Measurements from ENCODE around the gene MRPL38. TPM values are rescaled to one million over a fixed set of nuclear protein-coding genes. Genes with fewer than 3 reads are reported as not detected.

The MRPL38 gene
- total RNA-seq, 1 experiment from 2014 or later, result 108 TPM

DNA sequence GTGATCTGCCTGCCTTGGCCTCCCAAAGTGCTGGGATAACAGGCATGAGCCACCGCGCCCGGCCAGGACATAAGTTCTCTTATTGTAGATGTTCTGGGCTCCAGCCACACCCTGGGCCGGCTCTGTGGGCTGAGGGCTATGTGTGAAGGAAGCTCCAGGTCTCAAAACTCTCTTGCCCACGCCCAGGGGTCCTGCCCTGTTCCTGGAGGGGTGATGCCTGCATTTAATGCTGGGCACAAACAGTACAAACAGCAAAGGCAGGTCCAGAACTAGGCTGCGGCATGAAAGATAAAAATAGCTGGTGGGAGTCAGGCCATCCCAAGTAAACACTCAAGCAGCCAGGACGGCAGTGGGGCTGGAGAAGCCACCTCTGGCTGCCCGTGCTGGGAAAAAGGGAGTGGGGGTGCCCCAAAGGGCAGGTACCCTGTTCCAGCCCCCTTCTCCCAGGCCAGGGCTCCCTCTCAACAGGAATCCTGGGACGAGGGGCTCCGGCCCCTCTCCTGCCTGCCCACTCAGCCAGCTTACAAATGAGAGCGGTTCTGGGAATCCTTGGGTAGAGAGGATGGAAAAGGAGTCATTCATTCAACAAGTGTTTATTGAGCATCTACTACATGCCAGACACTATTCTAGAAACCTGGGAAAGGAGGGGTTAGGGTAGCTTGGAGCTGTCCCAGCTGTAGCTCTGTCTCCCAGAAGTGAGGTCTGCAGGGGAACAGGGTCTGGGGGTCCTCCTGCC lies 30.9 kb downstream of the MRPL38 start:
- Histone ChIP-seq H2AFZ (ENCODE audit: low read length) (no peak overlapping the region), H4K20me1 (ENCODE audit: control insufficient read depth, insufficient read depth, insufficient read length) (no peaks in the 10 kb centered on the region), H3K4ac (ENCODE audit: low read depth, low read length) (no peak overlapping the region), H3K14ac (ENCODE audit: insufficient read depth, low read length) (no peak overlapping the region), H2BK20ac (ENCODE audit: low read depth, low read length, poor library complexity, severe bottlenecking) (no peak overlapping the region), H2BK120ac (ENCODE audit: low read depth, low read length, poor library complexity, severe bottlenecking) (no peak overlapping the region), H2BK15ac (ENCODE audit: low read depth, low read length) (no peak overlapping the region), H3K23ac (ENCODE audit: insufficient read length, low read depth, low read length) (no peak overlapping the region), H3T11ph (ENCODE audit: low read length) (no peak overlapping the region), H3K4me1 (ENCODE audit: insufficient read depth, low read length) (peaks cover 3% of the 10 kb centered on the region; the same call in 1 of the 2 replicates), H3K23me2 (ENCODE audit: insufficient read length, low read depth, low read length, poor library complexity, severe bottlenecking) (peaks cover 10% of the 10 kb centered on the region), H3K18ac (ENCODE audit: insufficient read length, low read depth, low read length) (no peak overlapping the region), H3K27ac (ENCODE audit: insufficient read length, low read depth, low read length) (no peak overlapping the region), H3K9me3 (ENCODE audit: control insufficient read depth, low read depth, low read length) (no peaks in the 10 kb centered on the region), H3K56ac (ENCODE audit: insufficient read length, low read depth, low read length) (no peak overlapping the region), H4K5ac (ENCODE audit: insufficient read length, low read depth, low read length) (no peak overlapping the region), H3K4me2 (ENCODE audit: insufficient read depth, insufficient read length, low read length) (no peak overlapping the region), H3K27me3 (ENCODE audit: insufficient read depth, low read length) (peaks cover 3% of the 10 kb centered on the region; the same call in 1 of the 2 replicates), H3K79me2 (ENCODE audit: insufficient read depth, low read length) (no peaks in the 10 kb centered on the region), H4K8ac (replicated peaks; ENCODE audit: insufficient read length, low read depth, low read length) (no peak overlapping the region), H2BK5ac (ENCODE audit: insufficient read length, low read length) (no peak overlapping the region), H3K9ac (ENCODE audit: extremely low read depth, insufficient read length, low read length) (no peak overlapping the region), H3K79me1 (ENCODE audit: insufficient read depth, low read depth, low read length, poor library complexity, severe bottlenecking) (no peaks in the 10 kb centered on the region), H2AK5ac (ENCODE audit: insufficient read length, low read length) (no peak overlapping the region), H2BK12ac (ENCODE audit: insufficient read length, low read depth, low read length) (no peak overlapping the region), H4K91ac (ENCODE audit: insufficient read length, low read depth, low read length) (no peak overlapping the region)
- Mint-ChIP-seq H3K4me3 (no peak overlapping the region), H3K27me3 (ENCODE audit: low read depth) (peaks cover 18% of the 10 kb centered on the region), H3K27ac (peak overlapping the region in 1 of 3 experiments; percentile 52; a peak in 1 of 7 replicates), H3K36me3 (ENCODE audit: insufficient read depth in 1 of 3, low read depth in 3 of 3) (no peaks in the 10 kb centered on the region; a peak in 2 of 7 replicates), H3K9me3 (no peaks in the 10 kb centered on the region), H3K4me1 (peaks cover 27 to 29% of the 10 kb centered on the region in 2 experiments)
- no peak for DNase-seq
- TF ChIP-seq, protein P1, sequence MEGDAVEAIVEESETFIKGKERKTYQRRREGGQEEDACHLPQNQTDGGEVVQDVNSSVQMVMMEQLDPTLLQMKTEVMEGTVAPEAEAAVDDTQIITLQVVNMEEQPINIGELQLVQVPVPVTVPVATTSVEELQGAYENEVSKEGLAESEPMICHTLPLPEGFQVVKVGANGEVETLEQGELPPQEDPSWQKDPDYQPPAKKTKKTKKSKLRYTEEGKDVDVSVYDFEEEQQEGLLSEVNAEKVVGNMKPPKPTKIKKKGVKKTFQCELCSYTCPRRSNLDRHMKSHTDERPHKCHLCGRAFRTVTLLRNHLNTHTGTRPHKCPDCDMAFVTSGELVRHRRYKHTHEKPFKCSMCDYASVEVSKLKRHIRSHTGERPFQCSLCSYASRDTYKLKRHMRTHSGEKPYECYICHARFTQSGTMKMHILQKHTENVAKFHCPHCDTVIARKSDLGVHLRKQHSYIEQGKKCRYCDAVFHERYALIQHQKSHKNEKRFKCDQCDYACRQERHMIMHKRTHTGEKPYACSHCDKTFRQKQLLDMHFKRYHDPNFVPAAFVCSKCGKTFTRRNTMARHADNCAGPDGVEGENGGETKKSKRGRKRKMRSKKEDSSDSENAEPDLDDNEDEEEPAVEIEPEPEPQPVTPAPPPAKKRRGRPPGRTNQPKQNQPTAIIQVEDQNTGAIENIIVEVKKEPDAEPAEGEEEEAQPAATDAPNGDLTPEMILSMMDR (conservative IDR thresholded peaks at IDR 0.05), result no peak
- no CpG with 5 or more reads among the region's 11 CpGs for WGBS (ENCODE audit: extremely low coverage, insufficient read length, low lambda C conversion rate)
